ENCODE results near the gene POLR3B. TPM values are rescaled to one million over a fixed set of nuclear protein-coding genes. Genes with fewer than 3 reads are reported as not detected.

The POLR3B gene
- total RNA-seq, 1 donor from 2014 or later, result 11.8 TPM

DNA sequence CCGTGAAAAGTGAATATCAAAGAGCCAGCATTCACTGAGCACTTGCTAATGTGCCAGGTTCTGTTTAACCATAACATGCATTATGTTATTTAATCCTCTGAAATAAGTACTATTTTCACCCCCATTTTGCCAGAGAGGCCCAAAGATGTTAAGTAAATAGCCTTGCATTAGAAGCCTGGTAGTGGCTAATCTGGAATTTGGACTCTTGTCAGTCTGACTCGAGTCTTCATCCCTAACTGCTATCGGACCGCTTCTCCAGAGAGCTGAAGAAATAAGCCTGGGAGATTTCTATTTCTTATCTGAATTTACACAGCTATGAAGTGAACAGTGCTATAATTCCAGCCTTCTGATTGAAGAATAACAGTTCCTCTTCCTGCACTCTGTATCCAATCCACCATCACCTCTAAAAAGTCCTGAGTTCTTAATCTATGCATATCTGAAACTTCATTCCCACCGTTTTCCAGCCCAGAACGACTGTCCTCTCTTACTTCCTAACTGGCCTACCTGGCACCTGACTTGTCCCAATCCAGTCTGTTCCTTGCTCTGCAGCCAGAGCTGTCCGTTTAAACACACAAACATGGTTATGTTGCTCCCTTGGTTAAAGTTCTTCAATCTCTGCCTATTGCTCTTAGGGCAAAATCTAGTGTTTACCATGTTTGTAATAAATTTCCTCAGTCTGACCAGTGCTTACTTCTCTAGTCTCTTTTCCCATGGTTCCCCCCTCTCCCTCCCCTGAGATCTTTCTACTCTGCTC, 2.3 kb downstream of the POLR3B start:
- Mint-ChIP-seq H3K9me3 (ENCODE audit: low read depth) (no peaks in the 10 kb centered on the region), H3K4me3 (ENCODE audit: low read depth) (no peak overlapping the region), H3K36me3 (ENCODE audit: insufficient read depth) (no peaks in the 10 kb centered on the region), H3K27me3 (no peaks in the 10 kb centered on the region), H3K4me1 (ENCODE audit: low read depth) (peaks cover 13% of the 10 kb centered on the region), H3K27ac (no peak overlapping the region)
- DNase-seq (ENCODE audit: low spot score, unreplicated experiment), result no peak
- TF ChIP-seq, protein P1, sequence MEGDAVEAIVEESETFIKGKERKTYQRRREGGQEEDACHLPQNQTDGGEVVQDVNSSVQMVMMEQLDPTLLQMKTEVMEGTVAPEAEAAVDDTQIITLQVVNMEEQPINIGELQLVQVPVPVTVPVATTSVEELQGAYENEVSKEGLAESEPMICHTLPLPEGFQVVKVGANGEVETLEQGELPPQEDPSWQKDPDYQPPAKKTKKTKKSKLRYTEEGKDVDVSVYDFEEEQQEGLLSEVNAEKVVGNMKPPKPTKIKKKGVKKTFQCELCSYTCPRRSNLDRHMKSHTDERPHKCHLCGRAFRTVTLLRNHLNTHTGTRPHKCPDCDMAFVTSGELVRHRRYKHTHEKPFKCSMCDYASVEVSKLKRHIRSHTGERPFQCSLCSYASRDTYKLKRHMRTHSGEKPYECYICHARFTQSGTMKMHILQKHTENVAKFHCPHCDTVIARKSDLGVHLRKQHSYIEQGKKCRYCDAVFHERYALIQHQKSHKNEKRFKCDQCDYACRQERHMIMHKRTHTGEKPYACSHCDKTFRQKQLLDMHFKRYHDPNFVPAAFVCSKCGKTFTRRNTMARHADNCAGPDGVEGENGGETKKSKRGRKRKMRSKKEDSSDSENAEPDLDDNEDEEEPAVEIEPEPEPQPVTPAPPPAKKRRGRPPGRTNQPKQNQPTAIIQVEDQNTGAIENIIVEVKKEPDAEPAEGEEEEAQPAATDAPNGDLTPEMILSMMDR (IDR thresholded peaks at IDR 0.05; ENCODE audit: unreplicated experiment), result no peak

DNA sequence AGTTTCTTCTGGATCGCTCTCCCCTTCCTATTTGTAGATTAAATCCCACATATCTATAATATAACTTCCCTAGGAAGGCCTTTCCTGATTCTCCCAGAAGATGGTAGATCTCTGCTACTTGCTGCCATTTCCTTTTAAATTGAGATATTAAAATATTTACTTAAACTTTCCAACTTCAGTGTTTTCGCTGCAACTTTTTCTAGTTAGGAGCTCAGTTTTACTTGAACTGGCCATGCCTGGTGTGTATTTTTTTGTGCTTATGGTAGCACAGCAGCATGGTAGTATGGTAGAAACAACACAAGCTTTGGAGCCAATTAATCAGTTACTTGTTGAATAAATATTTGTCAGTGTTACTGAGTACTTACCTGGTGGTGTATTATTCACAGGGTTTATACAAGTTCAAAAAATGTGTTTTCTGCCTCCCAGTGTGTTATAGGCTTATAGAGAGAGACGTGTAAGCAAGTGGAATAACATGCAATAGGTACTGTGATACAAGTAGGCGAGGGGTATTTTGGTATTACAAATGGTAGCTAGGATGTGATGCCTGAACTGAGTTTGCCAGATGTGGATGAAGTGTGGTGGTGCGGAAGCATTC, 2.9 kb downstream of the POLR3B start:
- H3K4me1 Mint-ChIP-seq (ENCODE audit: low read depth), result peaks cover 13% of the 10 kb centered on the region
- H3K9me3 Mint-ChIP-seq (ENCODE audit: low read depth), result no peaks in the 10 kb centered on the region
- no peak overlapping the region for H3K27ac Mint-ChIP-seq
- no peaks in the 10 kb centered on the region for H3K27me3 Mint-ChIP-seq
- no peak for DNase-seq (ENCODE audit: low spot score, unreplicated experiment)
- TF ChIP-seq, protein P1 (IDR thresholded peaks at IDR 0.05; ENCODE audit: unreplicated experiment), result no peak
- H3K4me3 Mint-ChIP-seq (ENCODE audit: low read depth), result no peak overlapping the region
- no peaks in the 10 kb centered on the region for H3K36me3 Mint-ChIP-seq (ENCODE audit: insufficient read depth)

DNA sequence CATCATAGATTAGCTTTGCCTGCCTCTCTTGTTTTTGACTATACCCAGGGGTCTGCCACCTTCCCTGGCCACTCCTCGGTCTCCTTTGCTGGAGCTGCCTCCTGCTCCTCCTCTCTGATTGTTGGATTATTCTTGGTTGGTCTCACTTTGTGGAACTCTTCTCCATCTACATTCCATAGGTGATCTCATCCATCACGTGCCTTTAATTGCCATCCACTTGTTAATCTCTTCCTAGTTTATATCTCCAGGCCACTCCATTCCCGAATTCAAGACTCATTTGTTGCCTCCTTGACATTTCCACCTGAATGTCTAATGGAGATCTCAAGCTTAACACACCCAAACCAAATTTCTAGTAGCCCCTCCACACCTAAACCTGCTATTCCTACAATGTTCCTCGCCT, 5.4 kb downstream of the POLR3B start:
- Mint-ChIP-seq H3K27me3 (no peaks in the 10 kb centered on the region), H3K4me3 (ENCODE audit: low read depth) (no peak overlapping the region), H3K27ac (no peak overlapping the region), H3K4me1 (ENCODE audit: low read depth) (peaks cover 7% of the 10 kb centered on the region), H3K9me3 (ENCODE audit: low read depth) (no peaks in the 10 kb centered on the region), H3K36me3 (ENCODE audit: insufficient read depth) (no peaks in the 10 kb centered on the region)
- TF ChIP-seq, protein P1 (IDR thresholded peaks at IDR 0.05; ENCODE audit: unreplicated experiment), result no peak
- no peak for DNase-seq (ENCODE audit: low spot score, unreplicated experiment)

DNA sequence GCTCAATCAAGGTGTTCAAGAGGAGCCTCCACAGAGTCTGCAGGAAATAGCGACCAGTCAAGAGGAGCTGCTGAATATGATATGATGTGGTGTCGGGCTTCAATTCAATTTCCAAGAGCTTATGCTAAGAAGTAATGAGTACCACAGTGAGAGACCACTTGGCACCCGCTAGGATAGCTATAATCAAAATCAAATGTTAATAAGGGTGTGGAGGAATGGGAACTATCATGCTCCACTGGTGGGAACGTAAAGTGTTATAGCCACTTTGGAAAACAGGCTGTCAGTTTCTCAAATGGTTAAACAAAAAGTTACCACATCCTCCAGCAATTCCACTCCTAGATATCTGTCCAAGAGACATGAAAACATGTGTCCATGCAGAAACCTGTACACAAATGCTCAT, 6.7 kb downstream of the POLR3B start:
- Mint-ChIP-seq H3K27me3 (no peaks in the 10 kb centered on the region), H3K27ac (no peak overlapping the region), H3K4me1 (ENCODE audit: low read depth) (no peaks in the 10 kb centered on the region), H3K4me3 (ENCODE audit: low read depth) (no peak overlapping the region), H3K36me3 (ENCODE audit: insufficient read depth) (peaks cover 2% of the 10 kb centered on the region), H3K9me3 (ENCODE audit: low read depth) (no peaks in the 10 kb centered on the region)
- no peak for DNase-seq (ENCODE audit: low spot score, unreplicated experiment)
- TF ChIP-seq, protein P1 (IDR thresholded peaks at IDR 0.05; ENCODE audit: unreplicated experiment), result no peak

DNA sequence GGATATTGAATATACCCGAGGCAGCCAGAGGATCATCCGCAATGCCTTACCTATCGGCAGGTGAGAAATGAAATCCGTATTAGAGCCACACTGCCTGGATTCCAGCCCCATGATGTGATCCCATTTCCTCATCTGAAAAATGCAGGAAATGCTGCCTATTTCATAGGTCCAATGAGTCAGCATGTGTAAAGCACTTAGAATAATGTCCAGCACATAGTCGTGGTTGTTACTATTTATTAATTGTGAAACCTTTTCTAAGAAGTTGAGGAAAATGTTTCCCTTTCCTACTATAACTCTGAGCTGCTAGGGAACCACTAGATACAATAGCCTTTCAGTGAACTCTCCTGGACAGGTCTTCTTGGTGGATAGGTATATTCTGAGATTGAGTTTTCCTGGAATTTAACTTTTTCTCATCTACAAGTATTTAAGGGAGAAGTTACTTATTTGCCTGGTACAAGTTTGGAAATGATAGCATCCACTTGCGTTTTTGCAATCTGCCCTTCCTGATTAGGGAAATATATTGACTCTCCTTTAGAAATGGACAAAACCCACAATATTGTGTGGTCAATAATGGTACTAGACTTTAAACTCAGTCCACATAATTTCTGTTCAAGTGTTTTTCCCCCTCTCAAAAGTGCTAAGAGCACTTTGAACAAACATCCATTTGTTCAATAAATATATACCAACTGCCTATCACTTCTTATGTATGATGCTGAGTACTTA, 12.2 kb downstream of the POLR3B start:
- TF ChIP-seq, protein P1 (IDR thresholded peaks at IDR 0.05; ENCODE audit: unreplicated experiment), result no peak
- no peak for DNase-seq (ENCODE audit: low spot score, unreplicated experiment)

More for the DNA sequence above, 12.2 kb downstream of the POLR3B start:
- H3K27ac Mint-ChIP-seq, result no peak overlapping the region
- no peaks in the 10 kb centered on the region for H3K4me1 Mint-ChIP-seq (ENCODE audit: low read depth)
- H3K36me3 Mint-ChIP-seq (ENCODE audit: insufficient read depth), result peaks cover 20% of the 10 kb centered on the region
- peaks cover 4% of the 10 kb centered on the region for H3K9me3 Mint-ChIP-seq (ENCODE audit: low read depth)
- H3K27me3 Mint-ChIP-seq, result no peaks in the 10 kb centered on the region
- H3K4me3 Mint-ChIP-seq (ENCODE audit: low read depth), result no peak overlapping the region
